Measurements from ENCODE around the gene FMC1.

The FMC1 gene

GRCh38 chr7:139394540-139394939, 53.4 kb downstream of the FMC1 start:
- TF ChIP-seq EP300 (IDR thresholded peaks at IDR 0.05; ENCODE audit: borderline replicate concordance) (no peak), ZBTB7A (IDR thresholded peaks at IDR 0.05; ENCODE audit: low read depth) (no peak), TEAD4 (IDR thresholded peaks at IDR 0.05) (no peak), TCF12 (IDR thresholded peaks at IDR 0.05; ENCODE audit: low read depth) (no peak), MAX (IDR thresholded peaks at IDR 0.05) (no peak), FOXM1 (IDR thresholded peaks at IDR 0.05; ENCODE audit: borderline replicate concordance, low read depth) (no peak), CREB1 (IDR thresholded peaks at IDR 0.05; ENCODE audit: low read depth) (no peak), RAD21 (IDR thresholded peaks at IDR 0.05; ENCODE audit: low read depth) (no peak), REST (IDR thresholded peaks at IDR 0.05; ENCODE audit: low read depth) (no peak), NFIC (IDR thresholded peaks at IDR 0.05) (no peak), CEBPB (IDR thresholded peaks at IDR 0.05) (no peak), YY1 (IDR thresholded peaks at IDR 0.05; ENCODE audit: low read depth) (no peak), TAF1 (IDR thresholded peaks at IDR 0.05; ENCODE audit: low read depth) (no peak), USF1 (IDR thresholded peaks at IDR 0.05) (no peak), EGR1 (IDR thresholded peaks at IDR 0.05) (no peak)

Measured in Ishikawa (cell line).